H9 (cell line): ENCODE data around the gene CBX8. TPM values are rescaled to one million over a fixed set of nuclear protein-coding genes. Genes with fewer than 3 reads are reported as not detected.
A peak's percentile ranks its signal among the peaks of the same experiment; 100 is the strongest.

Experiments
- DNase-seq: peaks from one replicate; pipeline ENCODE4 v3.0.0-alpha.2; 2017
- H2AFZ ChIP-seq: one replicate; pipeline ENCODE4 v1.6.1; 2013; ENCODE audit warnings: mild to moderate bottlenecking, low read length, control low read depth, moderate library complexity
- H2AK5ac ChIP-seq: 2 replicates; pipeline ENCODE4 v1.6.1; 2013; ENCODE audit warnings: low read length, control low read depth, mixed read lengths; ENCODE audit not compliant: insufficient read length
- H2BK120ac ChIP-seq: one replicate; pipeline ENCODE4 v1.6.1; 2013; ENCODE audit warnings: low read depth, mild to moderate bottlenecking, low read length, control low read depth, inconsistent platforms; ENCODE audit not compliant: poor library complexity, severe bottlenecking
- H2BK12ac ChIP-seq: 2 replicates; pipeline ENCODE4 v1.6.1; 2013; ENCODE audit warnings: low read length, control low read depth, mixed read lengths, low read depth; ENCODE audit not compliant: insufficient read length
- H2BK15ac ChIP-seq: 2 replicates; pipeline ENCODE4 v1.6.1; 2013; ENCODE audit warnings: low read depth, low read length, control low read depth
- H2BK20ac ChIP-seq: one replicate; pipeline ENCODE4 v1.6.1; 2013; ENCODE audit warnings: low read depth, mild to moderate bottlenecking, low read length, control low read depth, inconsistent platforms; ENCODE audit not compliant: poor library complexity, severe bottlenecking
- H2BK5ac ChIP-seq: 2 replicates; pipeline ENCODE4 v1.6.1; 2013; ENCODE audit warnings: low read length, control low read depth, mixed read lengths; ENCODE audit not compliant: insufficient read length
- H3K14ac ChIP-seq: 2 replicates; pipeline ENCODE4 v1.6.1; 2013; ENCODE audit warnings: low read length, control low read depth; ENCODE audit not compliant: insufficient read depth
- H3K18ac ChIP-seq: 2 replicates; pipeline ENCODE4 v1.6.1; 2013; ENCODE audit warnings: low read depth, mild to moderate bottlenecking, mixed read lengths, low read length, control low read depth; ENCODE audit not compliant: insufficient read length
- H3K23ac ChIP-seq: 2 replicates; pipeline ENCODE4 v1.6.1; 2013; ENCODE audit warnings: low read length, control low read depth, mixed read lengths, low read depth; ENCODE audit not compliant: insufficient read length
- H3K23me2 ChIP-seq: 2 replicates; pipeline ENCODE4 v1.6.1; 2013; ENCODE audit warnings: low read depth, mild to moderate bottlenecking, mixed read lengths, low read length, control low read depth; ENCODE audit not compliant: insufficient read length, poor library complexity, severe bottlenecking
- H3K27ac ChIP-seq: 2 replicates; pipeline ENCODE4 v1.5.1; 2013; ENCODE audit warnings: low read length, control low read depth, mixed read lengths, low read depth; ENCODE audit not compliant: insufficient read length
- H3K27me3 ChIP-seq: 2 replicates; pipeline ENCODE4 v1.6.1; 2013; ENCODE audit warnings: low read length, control low read depth, inconsistent platforms; ENCODE audit not compliant: insufficient read depth
- H3K4ac ChIP-seq: 2 replicates; pipeline ENCODE4 v1.6.1; 2013; ENCODE audit warnings: low read depth, mild to moderate bottlenecking, control low read depth, inconsistent platforms, low read length, moderate library complexity
- H3K4me1 ChIP-seq: 2 replicates; pipeline ENCODE4 v1.6.1; 2013; ENCODE audit warnings: low read length, control low read depth, inconsistent platforms; ENCODE audit not compliant: insufficient read depth
- H3K4me2 ChIP-seq: 2 replicates; pipeline ENCODE4 v1.6.1; 2013; ENCODE audit warnings: low read length, control low read depth, mixed read lengths; ENCODE audit not compliant: insufficient read length, insufficient read depth
- H3K56ac ChIP-seq: 2 replicates; pipeline ENCODE4 v1.6.1; 2013; ENCODE audit warnings: low read depth, mild to moderate bottlenecking, mixed read lengths, low read length, control low read depth; ENCODE audit not compliant: insufficient read length
- H3K79me1 ChIP-seq: 2 replicates; pipeline ENCODE4 v1.6.1; 2013; ENCODE audit warnings: low read depth, mild to moderate bottlenecking, moderate library complexity, low read length, control low read depth, inconsistent platforms; ENCODE audit not compliant: insufficient read depth, poor library complexity, severe bottlenecking
- H3K79me2 ChIP-seq: 2 replicates; pipeline ENCODE4 v1.6.1; 2013; ENCODE audit warnings: low read length, control low read depth, inconsistent platforms; ENCODE audit not compliant: insufficient read depth
- H3K9ac ChIP-seq: 2 replicates; pipeline ENCODE4 v1.6.1; 2013; ENCODE audit warnings: low read length, control low read depth, mixed read lengths; ENCODE audit not compliant: insufficient read length; ENCODE audit errors: extremely low read depth
- H3K9me3 ChIP-seq: one replicate; pipeline ENCODE4 v1.6.1; 2013; ENCODE audit warnings: low read depth, low read length, inconsistent platforms; ENCODE audit not compliant: control insufficient read depth
- H3T11ph ChIP-seq: one replicate; pipeline ENCODE4 v1.6.1; 2013; ENCODE audit warnings: mild to moderate bottlenecking, low read length, control low read depth, inconsistent platforms
- H4K20me1 ChIP-seq: one replicate; pipeline ENCODE4 v1.6.1; 2013; ENCODE audit not compliant: control insufficient read depth, insufficient read length, insufficient read depth
- H4K5ac ChIP-seq: 2 replicates; pipeline ENCODE4 v1.6.1; 2013; ENCODE audit warnings: low read depth, mild to moderate bottlenecking, mixed read lengths, low read length, control low read depth; ENCODE audit not compliant: insufficient read length
- H4K8ac ChIP-seq: replicated peaks from 2 replicates; pipeline ENCODE4 v1.6.1; 2013; ENCODE audit warnings: low read length, control low read depth, mixed read lengths, low read depth; ENCODE audit not compliant: insufficient read length
- H4K91ac ChIP-seq: 2 replicates; pipeline ENCODE4 v1.6.1; 2013; ENCODE audit warnings: low read depth, mild to moderate bottlenecking, moderate library complexity, mixed read lengths, low read length, control low read depth; ENCODE audit not compliant: insufficient read length
- H3K27ac Mint-ChIP-seq, 3 experiments: 2 replicates in 2 of 3; 3 replicates in 1 of 3; pipeline ENCODE4 v1.8.0; 2020 to 2021; ENCODE audit warnings: mixed read lengths in 3 of 3, mild to moderate bottlenecking in 1 of 3, moderate library complexity in 1 of 3
- H3K27me3 Mint-ChIP-seq: 2 replicates; pipeline ENCODE4 v1.8.0; 2021; ENCODE audit warnings: low read depth, mild to moderate bottlenecking, moderate library complexity, mixed read lengths
- H3K36me3 Mint-ChIP-seq, 3 experiments: 2 replicates in 2 of 3; 3 replicates in 1 of 3; pipeline ENCODE4 v1.8.0; 2020 to 2021; ENCODE audit warnings: low read depth in 3 of 3, mixed read lengths in 3 of 3; ENCODE audit not compliant: insufficient read depth in 1 of 3
- H3K4me1 Mint-ChIP-seq, 2 experiments: 2 replicates each; pipeline ENCODE4 v1.8.0; 2020; ENCODE audit warnings: mixed read lengths in 2 of 2
- H3K4me3 Mint-ChIP-seq, 2 experiments: 2 replicates in 1 of 2; 3 replicates in 1 of 2; pipeline ENCODE4 v1.8.0; 2020 to 2021; ENCODE audit warnings: mild to moderate bottlenecking in 2 of 2, mixed read lengths in 2 of 2, moderate library complexity in 1 of 2
- H3K9me3 Mint-ChIP-seq, 2 experiments: 2 replicates in 1 of 2; 3 replicates in 1 of 2; pipeline ENCODE4 v1.8.0; 2020; ENCODE audit warnings: mild to moderate bottlenecking in 2 of 2, mixed read lengths in 2 of 2, moderate library complexity in 1 of 2
- CTCF ChIP-seq: fragments of 200-600 bp; sonication (generic); conservative IDR thresholded peaks from 3 replicates; pipeline ENCODE4 v1.8.0; 2021; ENCODE audit warnings: antibody characterized with exemption, mild to moderate bottlenecking
- WGBS: extraction: QIAGEN DNeasy Blood & Tissue Kit; methylation state at CpG from one replicate; pipeline ENCODE4 v1.1.7; 2013; ENCODE audit warnings: missing lambda C conversion rate, low lambda C conversion rate, mixed read lengths; ENCODE audit not compliant: insufficient read length; ENCODE audit errors: extremely low coverage; 5-methylcytosine and 5-hydroxymethylcytosine counted together
- total RNA-seq: library from RNA; stranded (reverse); gene quantifications from 2 replicates; pipeline ENCODE4 v1.2.1, GENCODE V29; 2021

Gene CBX8
- total RNA-seq, 1 experiment from 2014 or later: 1.2 TPM

- H3K27me3 Mint-ChIP-seq: peaks cover 93% of the 10 kb centered on the region
- Histone ChIP-seq H3K4me2 (peak overlapping the region; percentile 9), H4K8ac (no peak overlapping the region), H4K5ac (no peak overlapping the region), H3K79me2 (no peaks in the 10 kb centered on the region), H2AFZ (no peak overlapping the region), H4K20me1 (no peaks in the 10 kb centered on the region), H3T11ph (no peak overlapping the region), H3K27me3 (peaks cover 86% of the 10 kb centered on the region), H3K27ac (no peak overlapping the region), H3K23ac (no peak overlapping the region), H2BK120ac (no peak overlapping the region), H3K18ac (peak overlapping the region; percentile 66), H2BK15ac (no peak overlapping the region), H4K91ac (no peak overlapping the region), H2BK20ac (no peak overlapping the region), H2BK5ac (no peak overlapping the region), H3K9me3 (no peaks in the 10 kb centered on the region), H3K9ac (no peak overlapping the region), H3K4ac (no peak overlapping the region), H2AK5ac (no peak overlapping the region), H3K4me1 (no peaks in the 10 kb centered on the region), H3K23me2 (peaks cover 3% of the 10 kb centered on the region), H3K56ac (no peak overlapping the region), H3K79me1 (no peaks in the 10 kb centered on the region), H3K14ac (no peak overlapping the region; the same call in 1 of the 2 replicates), H2BK12ac (no peak overlapping the region)
- no peak for TF ChIP-seq CTCF
- H3K4me1 Mint-ChIP-seq: peaks cover 21 to 26% of the 10 kb centered on the region in 2 experiments
- H3K9me3 Mint-ChIP-seq: peaks cover 0 to 9% of the 10 kb centered on the region in 2 experiments; a peak in 1 of 5 replicates
- DNase-seq: peak; percentile 68
- no peak overlapping the region for H3K4me3 Mint-ChIP-seq
- WGBS: no CpG with 5 or more reads among the region's 96 CpGs
- H3K36me3 Mint-ChIP-seq: no peaks in the 10 kb centered on the region; a peak in 1 of 7 replicates
- no peak overlapping the region for H3K27ac Mint-ChIP-seq
These were observed 18.3 kb upstream of the CBX8 start for GRCh38 chr17:79814974-79815835.
